Measurements from ENCODE around the gene PNLDC1.
"Not testable (repeated sequence)": the region's sequence is repeated elsewhere in the genome, so short reads cannot be mapped to it uniquely, and the experiment has no call there.

PNLDC1 gene

GRCh38 chr6:159823953-159824352 lies 23.9 kb downstream of the PNLDC1 start:
- no peaks in the 10 kb centered on the region for H3K27me3 ChIP-seq (ENCODE audit: control insufficient read depth, insufficient read depth, low read length)
- H3K36me3 ChIP-seq (ENCODE audit: control insufficient read depth, low read depth, low read length): no peaks in the 10 kb centered on the region
- H3K4me1 ChIP-seq (ENCODE audit: control insufficient read depth, low read depth, low read length): peaks cover 12% of the 10 kb centered on the region
- H3K9me3 ChIP-seq (ENCODE audit: control insufficient read depth, low read depth, low read length): no peaks in the 10 kb centered on the region
- no peak overlapping the region for H3K9ac ChIP-seq (ENCODE audit: low read length)
- H3K4me3 ChIP-seq (ENCODE audit: low read length): no peak overlapping the region
- H3K27ac ChIP-seq (ENCODE audit: low read length): no peak overlapping the region

DNA sequence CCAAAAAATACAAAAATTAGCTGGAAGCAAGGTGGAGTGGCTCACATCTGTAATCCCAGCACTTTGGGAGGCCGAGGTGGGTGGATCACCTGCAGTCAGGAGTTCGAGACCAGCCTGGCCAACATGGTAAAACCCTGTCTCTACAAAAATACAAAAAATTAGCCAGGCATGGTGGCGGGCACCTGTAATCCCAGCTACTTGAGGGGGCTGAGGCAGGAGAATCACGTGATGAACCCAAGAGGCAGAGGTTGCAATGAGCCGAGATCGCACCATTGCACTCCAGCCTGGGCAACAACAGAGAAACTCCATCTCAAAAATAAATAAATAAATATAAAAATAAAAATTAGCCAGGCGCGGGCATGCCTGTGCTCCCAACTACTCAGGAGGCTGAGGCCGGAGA lies 24.6 kb downstream of the PNLDC1 start:
- H3K4me1 ChIP-seq (ENCODE audit: control insufficient read depth, low read depth, low read length): peaks cover 17% of the 10 kb centered on the region
- not testable (repeated sequence) for H3K27ac ChIP-seq (ENCODE audit: low read length); H3K9ac ChIP-seq (ENCODE audit: low read length); H3K9me3 ChIP-seq (ENCODE audit: control insufficient read depth, low read depth, low read length); H3K27me3 ChIP-seq (ENCODE audit: control insufficient read depth, insufficient read depth, low read length); H3K36me3 ChIP-seq (ENCODE audit: control insufficient read depth, low read depth, low read length); H3K4me3 ChIP-seq (ENCODE audit: low read length)

GRCh38 chr6:159826004-159826403 lies 25.9 kb downstream of the PNLDC1 start:
- no peak overlapping the region for H3K27ac ChIP-seq (ENCODE audit: low read length)
- H3K36me3 ChIP-seq (ENCODE audit: control insufficient read depth, low read depth, low read length): no peaks in the 10 kb centered on the region
- peaks cover 22% of the 10 kb centered on the region for H3K4me1 ChIP-seq (ENCODE audit: control insufficient read depth, low read depth, low read length)
- no peaks in the 10 kb centered on the region for H3K27me3 ChIP-seq (ENCODE audit: control insufficient read depth, insufficient read depth, low read length)
- H3K9ac ChIP-seq (ENCODE audit: low read length): no peak overlapping the region
- H3K4me3 ChIP-seq (ENCODE audit: low read length): no peak overlapping the region
- H3K9me3 ChIP-seq (ENCODE audit: control insufficient read depth, low read depth, low read length): no peaks in the 10 kb centered on the region

DNA sequence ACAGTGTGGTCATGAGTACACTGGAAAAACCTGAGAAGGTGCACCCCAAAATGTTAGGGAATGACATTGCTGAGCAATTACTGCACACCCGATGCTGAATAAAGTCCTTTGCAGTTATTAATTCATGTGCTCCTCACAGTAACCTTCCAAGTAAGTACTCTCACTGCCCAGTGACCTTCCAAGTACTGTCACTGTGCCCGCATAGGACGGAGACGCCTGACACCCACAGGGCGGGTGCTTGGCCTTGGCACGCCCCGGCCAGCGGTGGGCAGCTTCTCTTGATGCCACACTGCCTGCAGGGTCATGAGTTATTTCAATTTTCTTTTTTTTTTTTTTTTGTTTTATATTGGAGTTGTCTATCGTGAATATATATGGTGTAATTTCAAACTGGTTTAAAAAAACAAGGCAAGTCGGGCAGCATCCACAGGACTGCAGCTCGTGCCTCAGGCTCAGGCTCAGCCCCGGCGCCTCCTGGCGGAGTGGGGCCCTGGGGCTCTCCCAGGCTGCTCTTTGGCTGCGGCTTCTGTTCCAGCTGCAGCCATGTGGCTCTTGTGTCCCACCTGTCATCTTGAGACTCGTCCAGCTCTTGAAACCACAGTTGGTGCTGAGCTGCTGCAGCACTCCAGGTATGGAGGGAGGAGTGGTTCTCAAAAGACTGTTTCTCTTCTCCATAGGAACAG lies 27.0 kb downstream of the PNLDC1 start:
- Histone ChIP-seq H3K9me3 (ENCODE audit: control insufficient read depth, low read depth, low read length) (no peaks in the 10 kb centered on the region), H3K36me3 (ENCODE audit: control insufficient read depth, low read depth, low read length) (no peaks in the 10 kb centered on the region), H3K4me1 (ENCODE audit: control insufficient read depth, low read depth, low read length) (peaks cover 32% of the 10 kb centered on the region), H3K4me3 (ENCODE audit: low read length) (no peak overlapping the region), H3K27ac (ENCODE audit: low read length) (no peak overlapping the region), H3K27me3 (ENCODE audit: control insufficient read depth, insufficient read depth, low read length) (no peaks in the 10 kb centered on the region), H3K9ac (ENCODE audit: low read length) (no peak overlapping the region)

GRCh38 chr6:159828074-159828473 lies 28.0 kb downstream of the PNLDC1 start:
- H3K4me1 ChIP-seq (ENCODE audit: control insufficient read depth, low read depth, low read length): peaks cover 32% of the 10 kb centered on the region
- H3K27me3 ChIP-seq (ENCODE audit: control insufficient read depth, insufficient read depth, low read length): no peaks in the 10 kb centered on the region
- no peak overlapping the region for H3K4me3 ChIP-seq (ENCODE audit: low read length)
- no peak overlapping the region for H3K9ac ChIP-seq (ENCODE audit: low read length)
- H3K36me3 ChIP-seq (ENCODE audit: control insufficient read depth, low read depth, low read length): no peaks in the 10 kb centered on the region
- no peaks in the 10 kb centered on the region for H3K9me3 ChIP-seq (ENCODE audit: control insufficient read depth, low read depth, low read length)
- H3K27ac ChIP-seq (ENCODE audit: low read length): no peak overlapping the region

- no peak overlapping the region for H3K9ac ChIP-seq (ENCODE audit: low read length)
- H3K36me3 ChIP-seq (ENCODE audit: control insufficient read depth, low read depth, low read length): no peaks in the 10 kb centered on the region
- no peaks in the 10 kb centered on the region for H3K27me3 ChIP-seq (ENCODE audit: control insufficient read depth, insufficient read depth, low read length)
- H3K4me3 ChIP-seq (ENCODE audit: low read length): no peak overlapping the region
- no peak overlapping the region for H3K27ac ChIP-seq (ENCODE audit: low read length)
- H3K9me3 ChIP-seq (ENCODE audit: control insufficient read depth, low read depth, low read length): no peaks in the 10 kb centered on the region
- peaks cover 32% of the 10 kb centered on the region for H3K4me1 ChIP-seq (ENCODE audit: control insufficient read depth, low read depth, low read length)
Measured at GRCh38 chr6:159829526-159829925, 29.4 kb downstream of the PNLDC1 start.

DNA sequence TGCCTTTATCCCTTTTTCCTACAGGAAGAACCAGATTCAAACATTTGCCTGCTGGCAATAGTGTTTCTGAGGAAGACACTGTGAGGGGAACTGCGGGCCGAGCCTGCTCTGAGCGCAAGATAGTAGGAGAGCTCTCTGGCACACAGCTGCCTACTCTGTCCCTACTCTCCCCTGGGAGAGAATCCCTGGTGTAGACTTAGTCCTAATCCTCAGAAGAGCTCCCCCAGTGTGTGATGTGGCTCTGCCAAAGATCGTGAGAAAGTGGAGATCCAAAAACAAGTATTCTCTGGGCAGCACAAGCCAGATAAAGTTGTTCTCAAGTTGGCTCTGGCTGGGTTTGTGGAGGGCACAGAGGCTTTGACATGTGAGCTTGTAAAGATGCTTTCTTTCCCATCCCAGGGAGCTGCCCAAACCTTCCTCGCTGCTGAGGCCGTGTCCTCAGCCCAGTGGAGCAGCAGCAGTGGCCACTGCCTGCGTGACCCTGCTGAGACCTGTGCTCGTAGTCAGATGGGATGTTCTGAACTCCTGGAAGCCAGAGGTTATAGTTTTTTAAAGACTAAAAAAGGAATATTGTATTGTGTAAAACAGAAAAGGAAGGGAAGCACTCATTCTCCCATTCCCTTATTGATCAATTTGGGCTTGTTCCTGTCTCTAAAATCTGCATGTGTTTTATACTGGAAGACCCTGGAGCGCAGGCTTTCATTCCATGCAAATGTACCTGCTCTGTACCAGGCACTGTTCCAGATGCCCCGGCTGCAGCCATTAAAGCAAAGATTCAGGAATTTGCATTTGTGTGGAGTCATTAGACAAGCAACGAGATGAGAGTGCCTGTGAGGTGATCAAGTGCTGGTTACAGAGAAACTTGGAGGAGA lies 30.7 kb downstream of the PNLDC1 start:
- Histone ChIP-seq H3K9ac (ENCODE audit: low read length) (no peak overlapping the region), H3K4me3 (ENCODE audit: low read length) (no peak overlapping the region), H3K27me3 (ENCODE audit: control insufficient read depth, insufficient read depth, low read length) (no peaks in the 10 kb centered on the region), H3K27ac (ENCODE audit: low read length) (peak overlapping the region; percentile 34), H3K4me1 (ENCODE audit: control insufficient read depth, low read depth, low read length) (peaks cover 32% of the 10 kb centered on the region), H3K36me3 (ENCODE audit: control insufficient read depth, low read depth, low read length) (no peaks in the 10 kb centered on the region), H3K9me3 (ENCODE audit: control insufficient read depth, low read depth, low read length) (no peaks in the 10 kb centered on the region)

DNA sequence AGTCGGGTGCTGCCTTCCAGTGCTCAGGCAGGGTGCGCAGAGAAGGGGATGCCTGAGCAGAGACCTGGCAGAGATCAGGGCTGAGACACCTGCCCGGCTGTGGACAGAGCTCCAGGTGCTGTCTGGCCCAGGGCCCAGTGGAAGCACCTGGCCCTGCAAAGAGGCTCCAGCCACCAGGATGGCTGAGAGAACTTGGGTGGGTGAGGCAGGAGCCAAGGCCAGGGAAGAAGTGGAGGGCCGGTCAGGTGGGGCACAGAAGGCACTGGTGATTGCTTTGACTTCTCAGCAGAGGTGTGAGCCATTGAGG lies 31.2 kb downstream of the PNLDC1 start:
- Histone ChIP-seq H3K9ac (ENCODE audit: low read length) (no peak overlapping the region), H3K27ac (ENCODE audit: low read length) (peak overlapping the region; percentile 34), H3K4me3 (ENCODE audit: low read length) (no peak overlapping the region), H3K27me3 (ENCODE audit: control insufficient read depth, insufficient read depth, low read length) (no peaks in the 10 kb centered on the region), H3K4me1 (ENCODE audit: control insufficient read depth, low read depth, low read length) (peaks cover 32% of the 10 kb centered on the region), H3K36me3 (ENCODE audit: control insufficient read depth, low read depth, low read length) (no peaks in the 10 kb centered on the region), H3K9me3 (ENCODE audit: control insufficient read depth, low read depth, low read length) (no peaks in the 10 kb centered on the region)

GRCh38 chr6:159832946-159833345 lies 32.9 kb downstream of the PNLDC1 start:
- Histone ChIP-seq H3K27me3 (ENCODE audit: control insufficient read depth, insufficient read depth, low read length) (no peaks in the 10 kb centered on the region), H3K9me3 (ENCODE audit: control insufficient read depth, low read depth, low read length) (no peaks in the 10 kb centered on the region), H3K4me1 (ENCODE audit: control insufficient read depth, low read depth, low read length) (peaks cover 38% of the 10 kb centered on the region), H3K9ac (ENCODE audit: low read length) (no peak overlapping the region), H3K36me3 (ENCODE audit: control insufficient read depth, low read depth, low read length) (no peaks in the 10 kb centered on the region), H3K27ac (ENCODE audit: low read length) (no peak overlapping the region), H3K4me3 (ENCODE audit: low read length) (no peak overlapping the region)

- H3K4me3 ChIP-seq (ENCODE audit: low read length): no peak overlapping the region
- H3K9ac ChIP-seq (ENCODE audit: low read length): no peak overlapping the region
- H3K4me1 ChIP-seq (ENCODE audit: control insufficient read depth, low read depth, low read length): peaks cover 41% of the 10 kb centered on the region
- no peak overlapping the region for H3K27ac ChIP-seq (ENCODE audit: low read length)
- no peaks in the 10 kb centered on the region for H3K36me3 ChIP-seq (ENCODE audit: control insufficient read depth, low read depth, low read length)
- no peaks in the 10 kb centered on the region for H3K9me3 ChIP-seq (ENCODE audit: control insufficient read depth, low read depth, low read length)
- no peaks in the 10 kb centered on the region for H3K27me3 ChIP-seq (ENCODE audit: control insufficient read depth, insufficient read depth, low read length)
Measured at GRCh38 chr6:159833556-159833955, 33.5 kb downstream of the PNLDC1 start.

GRCh38 chr6:159833997-159834603 lies 34.0 kb downstream of the PNLDC1 start:
- H3K36me3 ChIP-seq (ENCODE audit: control insufficient read depth, low read depth, low read length): no peaks in the 10 kb centered on the region
- H3K27ac ChIP-seq (ENCODE audit: low read length): no peak overlapping the region
- H3K4me3 ChIP-seq (ENCODE audit: low read length): no peak overlapping the region
- H3K9ac ChIP-seq (ENCODE audit: low read length): no peak overlapping the region
- H3K27me3 ChIP-seq (ENCODE audit: control insufficient read depth, insufficient read depth, low read length): no peaks in the 10 kb centered on the region
- no peaks in the 10 kb centered on the region for H3K9me3 ChIP-seq (ENCODE audit: control insufficient read depth, low read depth, low read length)
- H3K4me1 ChIP-seq (ENCODE audit: control insufficient read depth, low read depth, low read length): peaks cover 41% of the 10 kb centered on the region
